ENCODE measurements around the gene REEP6.

The REEP6 gene

DNA sequence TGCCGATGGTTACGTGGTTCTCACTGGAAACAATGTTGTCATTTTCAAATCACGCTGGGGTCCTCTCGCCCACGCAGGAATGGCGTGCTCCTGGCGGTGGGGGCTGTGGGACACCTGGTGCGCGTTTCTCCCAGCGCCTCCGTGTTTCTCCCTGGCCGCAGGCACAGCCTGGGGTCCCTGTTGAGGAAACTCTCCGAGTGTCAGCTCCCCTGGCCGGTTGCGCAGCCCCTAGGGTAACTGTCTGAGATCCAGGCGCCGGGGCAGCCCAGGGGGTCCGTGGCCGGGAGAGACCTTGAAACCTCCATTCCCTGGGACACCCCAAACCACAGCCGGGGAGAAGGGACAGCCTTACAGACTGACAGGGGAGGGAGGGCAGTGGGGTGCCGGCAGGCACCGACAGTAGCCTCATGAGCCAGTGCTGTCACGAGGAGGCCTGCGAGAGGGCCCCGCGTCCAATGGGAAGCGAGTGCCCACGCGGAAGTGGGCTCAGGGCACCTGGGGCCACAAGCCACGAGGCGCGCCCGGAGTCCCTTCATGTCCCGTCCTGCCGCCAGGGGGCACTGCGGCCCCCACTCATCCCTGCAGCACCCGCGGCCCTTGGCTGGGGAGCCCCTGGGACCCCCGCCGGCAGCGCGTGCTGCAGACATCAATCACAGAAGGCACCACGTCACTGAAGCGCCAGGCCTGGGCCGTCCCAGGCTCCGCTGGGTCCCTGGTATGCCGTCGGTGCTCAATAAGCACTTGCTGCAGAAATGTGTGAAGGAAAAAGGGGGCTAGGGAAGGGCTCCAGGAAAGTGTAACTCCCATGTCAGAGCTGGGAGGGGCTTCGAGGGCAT, 12.3 kb downstream of the REEP6 start:
- TF ChIP-seq, protein P1, sequence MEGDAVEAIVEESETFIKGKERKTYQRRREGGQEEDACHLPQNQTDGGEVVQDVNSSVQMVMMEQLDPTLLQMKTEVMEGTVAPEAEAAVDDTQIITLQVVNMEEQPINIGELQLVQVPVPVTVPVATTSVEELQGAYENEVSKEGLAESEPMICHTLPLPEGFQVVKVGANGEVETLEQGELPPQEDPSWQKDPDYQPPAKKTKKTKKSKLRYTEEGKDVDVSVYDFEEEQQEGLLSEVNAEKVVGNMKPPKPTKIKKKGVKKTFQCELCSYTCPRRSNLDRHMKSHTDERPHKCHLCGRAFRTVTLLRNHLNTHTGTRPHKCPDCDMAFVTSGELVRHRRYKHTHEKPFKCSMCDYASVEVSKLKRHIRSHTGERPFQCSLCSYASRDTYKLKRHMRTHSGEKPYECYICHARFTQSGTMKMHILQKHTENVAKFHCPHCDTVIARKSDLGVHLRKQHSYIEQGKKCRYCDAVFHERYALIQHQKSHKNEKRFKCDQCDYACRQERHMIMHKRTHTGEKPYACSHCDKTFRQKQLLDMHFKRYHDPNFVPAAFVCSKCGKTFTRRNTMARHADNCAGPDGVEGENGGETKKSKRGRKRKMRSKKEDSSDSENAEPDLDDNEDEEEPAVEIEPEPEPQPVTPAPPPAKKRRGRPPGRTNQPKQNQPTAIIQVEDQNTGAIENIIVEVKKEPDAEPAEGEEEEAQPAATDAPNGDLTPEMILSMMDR (IDR thresholded peaks at IDR 0.05; ENCODE audit: low read depth, low read length): peak; percentile 96
- H3K36me3 ChIP-seq: no peaks in the 10 kb centered on the region
- H3K27ac ChIP-seq: peak overlapping the region; percentile 38
- H3K27me3 ChIP-seq (ENCODE audit: insufficient read depth, low read depth, severe bottlenecking): no peaks in the 10 kb centered on the region
- no peak overlapping the region for H3K4me3 ChIP-seq (ENCODE audit: low read depth, low read length)
- DNase-seq: peak; percentile 70
- peaks cover 8% of the 10 kb centered on the region for H3K9me3 ChIP-seq (ENCODE audit: severe bottlenecking)

DNA sequence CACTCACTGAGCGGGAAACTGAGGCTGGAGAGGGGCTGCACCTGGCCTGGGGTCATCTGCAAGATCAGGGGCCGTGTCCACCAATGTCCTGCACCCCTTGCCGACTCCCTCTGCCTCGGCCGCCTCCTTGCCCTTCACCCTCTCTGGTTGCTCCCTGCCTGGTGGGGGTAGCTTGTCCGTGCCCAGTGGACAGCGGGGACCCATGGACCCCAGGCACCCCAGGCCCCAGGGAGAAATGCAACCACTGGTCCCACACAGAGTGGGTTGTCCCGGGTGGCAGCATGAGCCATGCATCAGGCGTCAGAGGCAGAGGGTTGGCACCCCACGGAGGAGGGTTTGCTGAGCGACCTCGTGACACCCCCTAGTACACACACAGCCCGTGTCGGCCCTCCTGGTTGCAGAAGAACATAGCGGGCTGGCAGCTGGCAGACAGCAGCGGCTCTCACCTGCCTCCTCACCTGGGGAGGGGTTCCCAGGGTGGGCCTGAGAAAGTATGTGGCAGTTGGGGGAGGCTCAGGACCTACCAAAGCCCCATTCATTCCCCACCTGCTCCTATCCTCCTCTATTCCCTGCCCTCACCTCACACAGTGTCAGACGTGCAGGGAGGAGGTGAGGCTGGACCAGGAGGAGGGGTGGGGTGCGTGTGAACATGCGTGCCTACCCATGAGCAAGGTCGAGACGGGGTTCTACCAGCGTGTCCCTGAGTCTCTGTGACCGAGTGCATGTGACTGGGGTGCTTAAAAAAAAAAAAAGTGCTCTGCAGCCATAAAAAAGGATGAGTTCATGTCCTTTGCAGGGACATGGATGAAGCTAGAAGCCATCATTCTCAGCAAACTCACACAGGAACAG, 13.2 kb downstream of the REEP6 start:
- Histone ChIP-seq H3K27me3 (ENCODE audit: insufficient read depth, low read depth, severe bottlenecking) (no peaks in the 10 kb centered on the region), H3K9me3 (ENCODE audit: severe bottlenecking) (peaks cover 8% of the 10 kb centered on the region), H3K27ac (no peak overlapping the region), H3K36me3 (no peaks in the 10 kb centered on the region), H3K4me3 (ENCODE audit: low read depth, low read length) (no peak overlapping the region)
- TF ChIP-seq, protein P1 (IDR thresholded peaks at IDR 0.05; ENCODE audit: low read depth, low read length): no peak
- no peak for DNase-seq

- TF ChIP-seq, protein P1 (IDR thresholded peaks at IDR 0.05; ENCODE audit: low read depth, low read length): no peak
- Histone ChIP-seq H3K27me3 (ENCODE audit: insufficient read depth, low read depth, severe bottlenecking) (no peaks in the 10 kb centered on the region), H3K36me3 (no peaks in the 10 kb centered on the region), H3K4me3 (ENCODE audit: low read depth, low read length) (no peak overlapping the region), H3K9me3 (ENCODE audit: severe bottlenecking) (peaks cover 4% of the 10 kb centered on the region), H3K27ac (no peak overlapping the region)
- DNase-seq: no peak
Measured at GRCh38 chr19:1505012-1505411, 14.0 kb downstream of the REEP6 start.

DNA sequence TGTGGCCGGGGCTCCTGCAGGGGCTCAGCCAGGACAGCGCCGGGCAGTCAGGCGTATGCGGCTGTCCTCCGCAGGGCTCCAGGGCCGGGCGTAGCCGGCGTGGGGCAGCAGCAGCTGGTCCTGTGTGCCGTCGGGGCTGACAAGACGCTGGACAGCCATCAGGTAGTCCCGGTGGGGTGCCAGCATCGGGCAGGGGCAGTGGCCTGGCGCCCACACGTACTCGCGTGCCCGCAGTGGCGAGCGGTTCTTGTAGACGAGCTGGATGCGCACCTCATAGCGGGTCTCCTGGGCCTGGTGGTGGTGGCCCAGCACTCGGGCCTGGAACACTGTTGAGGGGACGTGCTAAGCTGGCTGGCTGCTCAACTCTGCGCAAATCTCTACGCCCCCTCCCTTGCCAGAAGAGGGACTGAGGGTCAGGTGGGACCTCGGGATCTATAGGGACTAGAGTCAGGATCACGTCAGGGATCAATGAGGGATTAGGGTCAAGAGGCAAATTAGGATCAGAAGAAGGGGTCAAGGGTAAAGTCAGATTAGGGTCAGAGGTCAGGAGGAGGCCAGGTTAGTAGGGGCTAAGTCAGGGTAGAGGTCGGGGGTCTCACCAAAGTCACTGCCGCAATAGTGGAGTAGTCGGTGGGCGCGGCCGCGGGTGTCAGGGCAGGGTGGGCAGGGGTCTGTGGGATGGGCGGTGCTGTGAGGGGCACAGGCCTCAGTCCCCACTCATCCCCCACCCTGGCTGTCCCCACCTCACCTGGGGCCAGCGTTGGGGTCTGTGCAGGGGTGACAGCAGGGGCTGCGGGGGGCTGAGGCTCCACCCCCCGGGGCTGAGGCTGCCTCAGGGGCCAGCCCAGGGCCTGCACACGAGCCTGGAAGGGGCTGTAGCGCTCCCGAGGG, 15.3 kb downstream of the REEP6 start:
- TF ChIP-seq, protein P1 (IDR thresholded peaks at IDR 0.05; ENCODE audit: low read depth, low read length): no peak
- Histone ChIP-seq H3K27ac (no peak overlapping the region), H3K9me3 (ENCODE audit: severe bottlenecking) (no peaks in the 10 kb centered on the region), H3K4me3 (ENCODE audit: low read depth, low read length) (no peak overlapping the region), H3K27me3 (ENCODE audit: insufficient read depth, low read depth, severe bottlenecking) (no peaks in the 10 kb centered on the region), H3K36me3 (no peaks in the 10 kb centered on the region)
- DNase-seq: no peak

DNA sequence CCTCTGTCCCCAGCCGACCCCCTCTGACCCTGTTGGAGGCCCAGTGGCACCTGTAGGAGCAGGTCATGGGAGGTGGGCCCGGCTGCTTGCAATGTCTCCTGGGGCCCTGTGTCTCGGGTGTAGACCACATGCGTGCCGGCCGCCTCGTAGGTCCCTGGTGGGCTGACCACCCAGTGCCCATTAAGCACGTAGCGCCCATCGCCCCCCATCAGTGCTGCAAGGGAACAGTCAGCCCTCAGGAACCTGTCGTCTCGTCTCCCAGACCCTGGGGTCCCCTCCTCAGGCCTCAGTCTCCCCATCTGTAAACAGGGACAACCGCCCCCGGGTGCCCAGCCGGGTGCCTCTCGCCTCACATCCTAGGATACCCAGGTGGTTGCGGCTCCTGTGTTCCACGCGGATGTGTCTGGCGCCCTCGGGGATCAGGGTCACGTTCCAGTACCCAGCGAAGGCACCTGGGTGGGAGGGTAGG, 16.2 kb downstream of the REEP6 start:
- Histone ChIP-seq H3K36me3 (no peaks in the 10 kb centered on the region), H3K9me3 (ENCODE audit: severe bottlenecking) (no peaks in the 10 kb centered on the region), H3K4me3 (ENCODE audit: low read depth, low read length) (peak overlapping the region; percentile 60), H3K27ac (peak overlapping the region; percentile 27), H3K27me3 (ENCODE audit: insufficient read depth, low read depth, severe bottlenecking) (no peaks in the 10 kb centered on the region)
- DNase-seq: no peak
- TF ChIP-seq, protein P1 (IDR thresholded peaks at IDR 0.05; ENCODE audit: low read depth, low read length): no peak

Data from WERI-Rb-1 (cell line).